ENCODE data around the gene SCGB3A1.
A peak's percentile ranks its signal among the peaks of the same experiment; 100 is the strongest.

SCGB3A1 gene, protein sequence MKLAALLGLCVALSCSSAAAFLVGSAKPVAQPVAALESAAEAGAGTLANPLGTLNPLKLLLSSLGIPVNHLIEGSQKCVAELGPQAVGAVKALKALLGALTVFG

DNA sequence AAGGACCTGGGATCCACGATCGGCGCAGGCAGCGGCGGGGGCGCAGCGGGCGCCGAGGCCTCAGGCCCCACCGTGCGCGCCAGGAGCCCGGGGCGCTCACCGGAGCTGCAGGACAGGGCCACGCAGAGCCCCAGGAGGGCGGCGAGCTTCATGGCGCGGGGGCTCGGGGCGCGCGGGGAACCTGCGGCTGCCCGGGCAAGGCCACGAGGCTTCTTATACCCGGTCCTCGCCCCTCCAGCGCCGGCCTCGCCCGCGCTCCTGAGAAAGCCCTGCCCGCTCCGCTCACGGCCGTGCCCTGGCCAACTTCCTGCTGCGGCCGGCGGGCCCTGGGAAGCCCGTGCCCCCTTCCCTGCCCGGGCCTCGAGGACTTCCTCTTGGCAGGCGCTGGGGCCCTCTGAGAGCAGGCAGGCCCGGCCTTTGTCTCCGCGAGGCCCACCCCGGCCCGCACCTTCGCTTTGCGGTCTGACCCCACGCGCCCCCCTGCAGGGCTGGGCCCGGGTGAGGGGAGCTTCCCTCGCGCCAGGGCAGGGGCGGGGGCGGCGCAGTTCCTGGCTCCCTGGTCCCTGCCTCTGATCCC is at the start of gene SCGB3A1:
Gene SCGB3A1, minus strand, starts transcription at position 189 of the 577 bp plus-strand sequence. Its CDS starts 37 bp downstream, at position 152.
- DNase-seq (ENCODE audit: insufficient read length, low spot score): no peak
- TF ChIP-seq POLR2A (IDR thresholded peaks at IDR 0.05; ENCODE audit: low read depth, low read length): no peak
- FAIRE-seq: no peak

DNA sequence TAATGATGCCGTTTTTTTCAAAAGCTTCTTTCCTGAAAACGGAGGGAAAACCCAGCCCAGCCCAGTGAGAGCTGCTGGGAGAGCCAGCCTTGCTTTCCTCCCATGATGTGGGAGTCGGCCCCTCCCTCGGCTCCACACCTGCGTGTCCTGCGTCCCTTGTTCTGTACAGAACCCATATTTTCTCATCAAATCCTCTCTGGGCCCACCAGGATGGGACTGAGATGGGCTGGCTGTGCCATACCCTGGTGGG is 49.2 kb upstream of the SCGB3A1 start:
- DNase-seq (ENCODE audit: insufficient read length, low spot score): no peak
- TF ChIP-seq POLR2A (IDR thresholded peaks at IDR 0.05; ENCODE audit: low read depth, low read length): no peak
- no peak for FAIRE-seq

DNA sequence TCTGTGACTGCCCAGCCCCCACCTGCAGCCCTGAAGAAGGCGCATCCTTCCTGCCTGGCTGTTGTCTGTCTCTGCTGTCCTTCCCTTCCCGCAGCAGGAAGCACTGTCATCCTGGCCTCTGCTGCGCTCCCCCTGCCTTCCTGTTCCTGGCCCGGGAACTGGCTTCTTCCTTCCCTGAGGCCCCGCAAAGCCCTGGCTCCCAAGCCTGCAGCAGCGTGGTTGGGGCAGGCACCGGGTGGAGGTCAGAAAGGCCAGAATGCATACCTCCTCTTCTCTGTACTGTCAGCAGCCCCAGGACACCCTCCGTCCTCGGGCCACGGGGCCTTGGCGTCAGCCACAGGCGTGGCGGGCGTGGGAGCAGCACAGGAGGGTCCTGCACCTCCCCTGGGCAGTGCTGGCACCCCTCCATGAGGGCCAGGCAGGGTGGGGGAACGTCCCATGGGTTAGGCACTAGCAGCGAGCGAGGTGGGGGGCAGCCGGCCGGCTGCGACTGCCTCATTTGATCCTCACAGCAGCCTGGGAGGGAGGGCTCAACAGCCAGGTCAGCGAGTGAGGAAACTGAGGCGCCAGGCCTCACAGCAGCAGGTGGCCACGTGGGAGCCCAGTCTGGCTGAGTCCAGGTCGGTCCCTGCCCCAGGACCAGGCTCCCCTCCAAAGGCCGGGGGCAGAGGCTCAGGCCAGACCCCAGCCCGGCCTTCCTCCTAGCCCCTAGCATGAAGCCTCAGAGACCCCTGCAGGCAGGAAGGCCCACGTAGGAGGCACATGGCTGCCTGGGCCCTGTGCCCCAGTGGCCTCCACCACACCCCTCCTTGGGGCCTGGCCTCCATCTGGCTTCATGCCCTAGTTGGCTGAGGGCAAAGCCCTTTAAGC is 48.7 kb upstream of the SCGB3A1 start:
- no peak for TF ChIP-seq POLR2A (IDR thresholded peaks at IDR 0.05; ENCODE audit: low read depth, low read length)
- FAIRE-seq (no peak), DNase-seq (ENCODE audit: insufficient read length, low spot score) (no peak)

DNA sequence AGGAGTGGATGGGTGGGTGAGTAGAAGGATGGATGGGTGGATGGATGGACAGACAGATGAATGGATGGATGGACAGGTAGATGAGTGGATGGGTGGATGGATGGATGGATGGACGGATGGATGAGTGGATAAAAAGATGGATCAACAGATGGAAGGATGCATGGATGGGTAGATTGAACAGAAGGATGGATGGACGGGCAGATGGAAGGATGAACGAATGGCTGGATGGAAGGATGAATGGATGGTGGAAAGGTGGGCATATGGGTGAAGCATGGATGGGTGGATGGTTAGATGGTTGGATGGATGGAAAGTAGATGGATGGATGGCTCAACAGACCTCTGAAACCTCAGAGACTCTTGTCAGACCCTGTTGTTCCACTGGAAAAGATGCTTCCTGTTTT is 48.0 kb upstream of the SCGB3A1 start:
- FAIRE-seq (no peak), DNase-seq (ENCODE audit: insufficient read length, low spot score) (no peak)
- TF ChIP-seq POLR2A (IDR thresholded peaks at IDR 0.05; ENCODE audit: low read depth, low read length): no peak

DNA sequence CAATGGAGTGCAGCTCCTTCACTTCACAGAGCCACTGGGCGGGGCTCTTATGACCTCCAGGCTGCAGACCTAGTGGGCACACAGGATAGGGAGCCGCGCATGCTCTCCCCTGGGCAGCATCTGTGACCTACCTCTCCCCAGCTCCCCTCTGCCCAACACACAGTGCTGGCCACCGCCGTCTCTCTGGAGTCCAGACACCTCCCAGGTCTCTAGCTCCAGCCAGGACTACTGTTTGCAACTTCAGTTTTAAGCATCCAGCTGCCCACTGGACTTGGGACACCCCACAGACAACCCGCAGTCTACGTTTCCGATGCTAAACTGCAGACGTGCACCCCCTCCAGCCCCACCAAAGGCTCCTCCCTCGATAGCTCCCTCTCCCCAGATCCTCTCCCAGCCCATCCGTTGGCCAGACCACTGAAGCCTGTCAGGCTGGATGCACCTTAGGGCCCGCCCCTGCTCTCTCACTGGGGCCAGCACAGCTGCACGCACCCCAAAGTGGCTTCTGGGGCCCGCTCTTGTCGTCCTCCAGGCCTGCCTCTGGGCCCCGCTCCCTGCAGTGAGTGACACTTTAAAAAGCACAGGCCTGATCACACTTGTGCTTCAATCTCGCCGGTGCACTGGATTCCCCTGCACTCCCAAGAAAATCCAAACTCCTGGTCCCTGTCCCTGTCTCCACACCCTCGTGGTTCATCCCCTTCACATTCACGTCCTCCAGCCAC is 46.8 kb upstream of the SCGB3A1 start:
- no peak for TF ChIP-seq POLR2A (IDR thresholded peaks at IDR 0.05; ENCODE audit: low read depth, low read length)
- DNase-seq (ENCODE audit: insufficient read length, low spot score) (no peak), FAIRE-seq (no peak)

DNA sequence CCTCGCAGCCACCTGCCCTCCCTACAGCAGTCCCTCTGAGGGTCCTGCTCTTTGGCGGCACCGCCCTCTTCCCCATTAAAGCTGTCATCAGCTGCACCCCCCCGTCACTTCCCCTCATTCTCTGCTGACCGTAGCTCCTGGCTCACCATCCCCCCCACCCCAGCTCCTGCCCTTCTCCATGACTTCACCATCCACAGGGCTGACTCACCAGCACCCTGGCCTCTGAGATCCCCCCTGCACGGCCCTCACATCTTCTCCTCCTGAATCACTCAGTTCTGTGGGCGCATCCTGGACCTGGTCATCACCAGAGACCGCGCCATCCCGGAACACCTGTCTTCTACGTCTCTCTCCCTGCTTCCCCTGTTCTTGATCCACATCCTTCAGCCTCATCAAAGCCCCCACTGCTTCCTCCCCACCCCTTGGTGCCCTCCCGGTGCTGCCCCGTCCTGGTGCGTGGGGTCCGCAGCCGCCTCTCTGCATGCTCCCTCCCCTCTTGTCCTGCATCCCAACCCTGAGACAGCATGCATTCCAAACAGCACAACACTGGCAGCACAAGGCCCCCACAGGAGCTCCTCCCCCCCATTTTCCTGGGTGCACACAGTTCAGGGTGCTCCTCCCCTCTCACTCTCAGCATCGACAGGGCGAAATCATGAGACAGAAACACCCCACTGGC is 45.2 kb upstream of the SCGB3A1 start:
- DNase-seq (ENCODE audit: insufficient read length, low spot score) (peak; percentile 69), FAIRE-seq (no peak)
- no peak for TF ChIP-seq POLR2A (IDR thresholded peaks at IDR 0.05; ENCODE audit: low read depth, low read length)

DNA sequence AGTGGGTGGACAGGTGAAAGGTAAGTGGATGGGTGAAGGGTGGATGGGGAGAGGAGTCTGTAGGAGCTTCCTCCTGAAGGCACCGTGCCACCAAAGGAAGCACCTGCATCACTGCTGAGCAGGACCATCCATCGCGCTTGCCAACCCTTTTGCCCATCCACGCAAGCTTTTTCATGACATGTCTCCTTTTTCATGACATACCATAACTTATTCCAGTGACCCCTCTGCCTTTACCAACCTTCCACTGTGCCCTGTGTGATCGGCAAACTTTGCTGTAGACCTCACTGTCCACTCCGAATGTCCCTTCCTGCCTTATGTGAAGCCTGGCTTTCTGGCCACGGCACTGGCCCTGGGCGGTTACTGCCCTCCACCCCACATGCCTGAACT is 44.7 kb upstream of the SCGB3A1 start:
- FAIRE-seq (no peak), DNase-seq (ENCODE audit: insufficient read length, low spot score) (no peak)
- TF ChIP-seq POLR2A (IDR thresholded peaks at IDR 0.05; ENCODE audit: low read depth, low read length): no peak

DNA sequence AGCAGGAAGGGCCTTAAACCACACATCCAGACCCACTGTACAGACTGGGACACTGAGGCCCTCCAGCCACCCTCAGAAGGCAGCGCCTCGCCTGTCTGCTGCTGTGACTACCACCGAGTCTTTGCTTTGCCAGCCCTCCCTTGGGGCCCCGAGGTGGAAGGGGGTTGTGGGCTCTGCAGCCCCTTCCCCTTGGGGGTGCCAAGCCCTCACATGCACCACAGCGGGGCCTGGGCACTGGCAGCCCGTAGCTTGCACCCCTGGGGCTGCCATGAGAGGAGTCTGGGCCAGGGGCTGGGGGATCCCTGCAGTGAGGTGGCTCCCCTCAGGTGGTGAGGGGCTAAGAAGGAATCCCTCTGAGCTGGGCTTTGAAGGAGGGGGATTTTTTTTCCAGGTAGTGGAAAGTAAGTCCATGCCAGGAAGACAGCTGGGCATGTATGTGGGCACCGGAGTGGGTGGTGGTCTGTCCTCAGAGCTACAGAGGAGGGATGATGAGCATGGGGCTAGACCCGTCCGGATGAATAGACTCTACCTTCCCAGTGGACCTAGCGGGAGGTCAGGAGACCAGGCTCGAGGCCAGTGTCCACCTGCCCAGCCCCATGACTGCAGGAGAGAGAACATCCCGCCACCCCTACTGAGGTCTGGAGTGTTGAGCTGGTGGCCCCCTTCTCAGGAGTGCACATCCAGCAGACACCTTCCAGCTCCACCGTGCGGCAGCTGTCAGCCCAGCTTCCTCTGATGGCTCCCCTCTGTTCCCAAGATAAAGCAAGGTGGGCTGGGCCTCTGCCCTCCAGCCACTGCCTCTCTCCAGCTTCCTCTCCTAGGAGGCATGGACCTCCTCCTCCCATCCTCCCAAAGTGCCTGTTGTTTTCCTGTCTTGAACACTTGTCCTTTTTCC is 42.2 kb upstream of the SCGB3A1 start:
- FAIRE-seq (no peak), DNase-seq (ENCODE audit: insufficient read length, low spot score) (no peak)
- TF ChIP-seq POLR2A (IDR thresholded peaks at IDR 0.05; ENCODE audit: low read depth, low read length): no peak

DNA sequence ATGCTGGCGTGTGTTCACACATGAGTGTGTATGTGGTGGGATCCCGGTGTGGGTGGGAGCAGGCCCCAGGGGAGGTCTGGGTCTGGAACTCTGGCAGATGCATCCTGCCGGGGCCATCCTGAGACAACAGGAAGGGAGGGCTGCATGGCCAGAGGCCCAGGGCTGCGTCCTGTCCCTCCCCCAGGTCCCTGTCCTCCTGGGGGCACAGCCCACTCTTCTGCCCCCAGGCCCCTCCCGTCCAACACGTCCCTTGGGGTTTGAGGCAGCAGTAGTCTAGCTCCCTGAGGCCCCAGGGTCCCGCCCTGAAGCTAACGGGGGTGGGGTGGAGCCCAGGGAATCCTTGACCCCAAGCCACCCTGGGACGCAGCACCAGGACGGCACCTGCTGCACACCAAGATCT is 41.5 kb upstream of the SCGB3A1 start:
- TF ChIP-seq POLR2A (IDR thresholded peaks at IDR 0.05; ENCODE audit: low read depth, low read length): no peak
- FAIRE-seq (no peak), DNase-seq (ENCODE audit: insufficient read length, low spot score) (no peak)

DNA sequence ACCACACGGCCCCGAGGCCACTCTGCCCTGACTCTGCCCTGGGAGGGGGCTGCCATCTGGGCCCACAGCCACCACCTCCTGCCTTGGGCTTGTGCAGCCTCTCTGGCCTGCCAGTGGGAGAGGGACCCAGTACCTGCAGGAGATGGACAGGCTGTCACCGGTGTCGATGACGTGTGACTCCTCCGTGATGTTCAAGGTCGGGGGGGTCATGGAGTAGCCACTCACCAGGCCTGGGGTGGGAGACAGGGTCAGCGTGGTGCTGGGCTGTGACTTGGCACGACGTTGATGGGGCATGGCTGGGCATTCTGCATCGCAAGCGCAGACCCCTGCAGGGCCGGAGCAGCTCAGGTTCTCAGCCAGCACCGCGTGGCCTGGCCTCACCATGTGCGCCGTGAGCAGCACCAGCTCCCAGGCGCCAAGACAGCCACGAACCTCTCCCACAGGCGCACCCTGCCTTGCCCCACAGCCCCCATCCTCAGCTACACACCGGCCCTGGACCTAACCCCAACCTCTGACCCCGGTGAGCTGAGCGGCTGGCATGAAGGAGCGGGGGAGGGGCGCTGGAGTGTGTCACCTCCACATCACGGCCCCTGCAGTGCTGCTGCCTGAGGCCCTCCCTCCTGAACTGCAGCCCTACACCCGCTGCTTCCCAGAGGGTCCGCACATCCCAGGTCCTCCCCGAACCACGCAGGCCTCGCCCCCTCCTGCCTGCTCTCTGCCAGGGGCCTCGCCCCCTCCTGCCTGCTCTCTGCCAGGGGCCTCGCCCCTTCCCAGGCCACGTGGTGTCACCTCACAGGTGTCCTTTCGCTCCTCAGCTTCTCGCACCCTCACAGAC is 40.5 kb upstream of the SCGB3A1 start:
- no peak for TF ChIP-seq POLR2A (IDR thresholded peaks at IDR 0.05; ENCODE audit: low read depth, low read length)
- FAIRE-seq (no peak), DNase-seq (ENCODE audit: insufficient read length, low spot score) (no peak)

DNA sequence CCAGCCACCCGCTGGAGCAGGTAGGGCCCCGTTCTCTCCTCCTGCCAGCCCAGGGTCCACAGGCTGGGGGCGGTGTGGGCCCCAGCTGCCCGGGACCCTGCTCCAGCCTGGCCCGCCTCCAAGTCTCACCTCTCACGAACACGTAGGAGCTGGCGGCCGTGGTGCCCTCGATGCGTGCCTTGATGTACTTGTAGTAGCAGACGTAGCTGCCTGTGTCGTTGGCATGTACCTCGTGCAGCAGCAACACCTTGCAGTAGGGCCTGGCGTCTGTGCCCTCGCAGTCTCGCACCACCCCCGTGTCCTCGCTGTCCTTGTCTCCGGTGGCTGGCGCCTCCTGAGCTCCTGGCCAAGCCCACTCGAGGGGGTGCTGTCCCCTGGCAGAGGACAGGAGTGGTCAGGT is 39.1 kb upstream of the SCGB3A1 start:
- no peak for TF ChIP-seq POLR2A (IDR thresholded peaks at IDR 0.05; ENCODE audit: low read depth, low read length)
- DNase-seq (ENCODE audit: insufficient read length, low spot score) (no peak), FAIRE-seq (no peak)

DNA sequence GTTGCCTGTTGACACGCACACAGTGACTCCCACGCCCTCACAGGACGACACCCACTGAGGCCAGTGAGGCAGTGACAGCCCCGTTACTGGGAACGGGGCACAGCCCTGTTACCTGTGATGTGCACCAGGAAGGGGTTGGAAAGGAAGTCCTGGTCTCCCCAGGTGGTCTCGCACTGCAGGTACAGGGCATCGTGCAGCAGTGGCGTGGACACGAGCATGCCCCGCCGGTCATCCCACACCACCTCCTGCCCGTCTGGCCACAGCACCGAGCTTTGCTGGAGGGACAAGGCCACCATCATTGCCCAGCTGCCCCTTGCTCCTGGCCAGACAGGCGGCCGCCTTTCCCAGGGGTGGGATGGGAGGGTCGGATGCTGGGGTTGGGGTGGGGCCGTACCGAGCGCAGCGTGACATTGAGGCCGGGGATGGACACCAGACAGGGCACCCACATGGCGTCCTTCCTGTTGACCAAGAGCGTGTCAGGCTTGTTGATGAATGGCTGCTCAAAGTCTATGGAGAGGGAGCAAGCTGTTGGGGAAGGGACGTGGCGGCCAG is 38.6 kb upstream of the SCGB3A1 start:
- FAIRE-seq (no peak), DNase-seq (ENCODE audit: insufficient read length, low spot score) (no peak)
- TF ChIP-seq POLR2A (IDR thresholded peaks at IDR 0.05; ENCODE audit: low read depth, low read length): no peak
